Measurements from ENCODE around the gene BMPR2. TPM values are rescaled to one million over a fixed set of nuclear protein-coding genes. Genes with fewer than 3 reads are reported as not detected.
A peak's percentile ranks its signal among the peaks of the same experiment; 100 is the strongest.

Gene BMPR2
- total RNA-seq, 1 donor from 2014 or later, result 17.5 TPM

DNA sequence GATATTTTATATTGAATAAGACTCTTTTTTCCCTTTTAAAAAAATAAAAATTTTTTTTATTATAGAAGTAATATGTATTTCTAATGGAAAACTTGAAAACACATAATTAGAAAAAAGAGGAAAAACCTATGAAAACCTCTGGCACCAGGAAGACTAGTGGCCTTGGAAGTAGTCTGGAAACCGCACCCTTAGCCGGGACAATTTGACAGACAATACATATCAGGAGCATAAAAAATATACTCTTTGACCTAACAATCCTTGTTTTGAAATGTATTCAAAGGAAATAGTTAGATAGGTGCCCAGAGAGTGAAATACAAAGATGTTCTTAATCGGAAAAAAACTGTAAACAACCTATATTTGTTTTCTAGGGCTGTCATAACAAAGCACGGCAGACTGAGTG, 223.8 kb downstream of the BMPR2 start:
- TF ChIP-seq, protein P1, sequence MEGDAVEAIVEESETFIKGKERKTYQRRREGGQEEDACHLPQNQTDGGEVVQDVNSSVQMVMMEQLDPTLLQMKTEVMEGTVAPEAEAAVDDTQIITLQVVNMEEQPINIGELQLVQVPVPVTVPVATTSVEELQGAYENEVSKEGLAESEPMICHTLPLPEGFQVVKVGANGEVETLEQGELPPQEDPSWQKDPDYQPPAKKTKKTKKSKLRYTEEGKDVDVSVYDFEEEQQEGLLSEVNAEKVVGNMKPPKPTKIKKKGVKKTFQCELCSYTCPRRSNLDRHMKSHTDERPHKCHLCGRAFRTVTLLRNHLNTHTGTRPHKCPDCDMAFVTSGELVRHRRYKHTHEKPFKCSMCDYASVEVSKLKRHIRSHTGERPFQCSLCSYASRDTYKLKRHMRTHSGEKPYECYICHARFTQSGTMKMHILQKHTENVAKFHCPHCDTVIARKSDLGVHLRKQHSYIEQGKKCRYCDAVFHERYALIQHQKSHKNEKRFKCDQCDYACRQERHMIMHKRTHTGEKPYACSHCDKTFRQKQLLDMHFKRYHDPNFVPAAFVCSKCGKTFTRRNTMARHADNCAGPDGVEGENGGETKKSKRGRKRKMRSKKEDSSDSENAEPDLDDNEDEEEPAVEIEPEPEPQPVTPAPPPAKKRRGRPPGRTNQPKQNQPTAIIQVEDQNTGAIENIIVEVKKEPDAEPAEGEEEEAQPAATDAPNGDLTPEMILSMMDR (conservative IDR thresholded peaks at IDR 0.05), result no peak
- Mint-ChIP-seq H3K4me1 (no peaks in the 10 kb centered on the region), H3K9me3 (no peaks in the 10 kb centered on the region), H3K4me3 (no peak overlapping the region), H3K27ac (ENCODE audit: unreplicated experiment) (no peak overlapping the region), H3K27me3 (ENCODE audit: low read depth) (no peaks in the 10 kb centered on the region), H3K36me3 (ENCODE audit: low read depth) (no peaks in the 10 kb centered on the region)
- DNase-seq (ENCODE audit: low read depth, low spot score), result no peak

DNA sequence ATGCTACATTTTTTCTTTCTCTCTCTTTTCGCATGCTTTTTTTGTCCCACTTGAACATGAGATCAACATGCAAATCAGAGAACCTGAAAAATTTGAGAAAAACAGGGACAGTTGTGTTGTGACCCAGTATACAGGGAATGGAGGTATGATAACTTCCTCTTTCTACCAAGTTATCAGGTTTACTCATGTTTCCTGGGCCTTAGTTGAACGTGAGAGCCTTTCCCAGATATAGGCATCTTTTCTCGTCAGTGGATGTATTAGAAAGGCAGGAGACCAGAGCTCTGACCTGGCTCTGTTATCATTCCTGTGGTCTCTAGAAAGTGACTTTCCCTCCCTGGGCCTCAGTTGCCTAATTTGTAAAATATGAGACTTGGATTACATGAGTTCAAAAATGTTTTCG, 228.6 kb downstream of the BMPR2 start:
- peaks cover 7% of the 10 kb centered on the region for H3K4me1 Mint-ChIP-seq
- H3K4me3 Mint-ChIP-seq, result no peak overlapping the region
- no peak for DNase-seq (ENCODE audit: low read depth, low spot score)
- no peaks in the 10 kb centered on the region for H3K36me3 Mint-ChIP-seq (ENCODE audit: low read depth)
- no peaks in the 10 kb centered on the region for H3K27me3 Mint-ChIP-seq (ENCODE audit: low read depth)
- TF ChIP-seq, protein P1 (conservative IDR thresholded peaks at IDR 0.05), result no peak
- no peak overlapping the region for H3K27ac Mint-ChIP-seq (ENCODE audit: unreplicated experiment)
- no peaks in the 10 kb centered on the region for H3K9me3 Mint-ChIP-seq

DNA sequence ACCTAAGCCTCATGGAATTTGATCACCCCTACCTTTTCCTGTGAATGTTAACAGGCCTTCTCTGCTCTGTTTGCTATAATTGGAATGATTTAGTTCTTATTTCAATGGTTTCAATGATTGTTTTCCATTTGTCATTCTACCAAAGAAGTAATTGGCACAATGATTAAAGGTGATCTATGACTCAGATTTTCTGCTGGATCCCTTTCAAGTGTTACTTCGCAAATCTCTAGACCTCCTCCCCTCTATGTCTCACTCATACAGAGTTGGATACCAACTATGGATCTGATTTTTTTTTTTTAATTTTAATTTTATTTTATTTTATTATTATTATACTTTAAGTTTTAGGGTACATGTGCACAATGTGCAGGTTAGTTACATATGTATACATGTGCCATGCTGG, 229.0 kb downstream of the BMPR2 start:
- Mint-ChIP-seq H3K27me3 (ENCODE audit: low read depth) (no peaks in the 10 kb centered on the region), H3K27ac (ENCODE audit: unreplicated experiment) (no peak overlapping the region), H3K9me3 (no peaks in the 10 kb centered on the region), H3K4me1 (peaks cover 12% of the 10 kb centered on the region), H3K4me3 (no peak overlapping the region), H3K36me3 (ENCODE audit: low read depth) (no peaks in the 10 kb centered on the region)
- DNase-seq (ENCODE audit: low read depth, low spot score), result no peak
- TF ChIP-seq, protein P1 (conservative IDR thresholded peaks at IDR 0.05), result no peak

DNA sequence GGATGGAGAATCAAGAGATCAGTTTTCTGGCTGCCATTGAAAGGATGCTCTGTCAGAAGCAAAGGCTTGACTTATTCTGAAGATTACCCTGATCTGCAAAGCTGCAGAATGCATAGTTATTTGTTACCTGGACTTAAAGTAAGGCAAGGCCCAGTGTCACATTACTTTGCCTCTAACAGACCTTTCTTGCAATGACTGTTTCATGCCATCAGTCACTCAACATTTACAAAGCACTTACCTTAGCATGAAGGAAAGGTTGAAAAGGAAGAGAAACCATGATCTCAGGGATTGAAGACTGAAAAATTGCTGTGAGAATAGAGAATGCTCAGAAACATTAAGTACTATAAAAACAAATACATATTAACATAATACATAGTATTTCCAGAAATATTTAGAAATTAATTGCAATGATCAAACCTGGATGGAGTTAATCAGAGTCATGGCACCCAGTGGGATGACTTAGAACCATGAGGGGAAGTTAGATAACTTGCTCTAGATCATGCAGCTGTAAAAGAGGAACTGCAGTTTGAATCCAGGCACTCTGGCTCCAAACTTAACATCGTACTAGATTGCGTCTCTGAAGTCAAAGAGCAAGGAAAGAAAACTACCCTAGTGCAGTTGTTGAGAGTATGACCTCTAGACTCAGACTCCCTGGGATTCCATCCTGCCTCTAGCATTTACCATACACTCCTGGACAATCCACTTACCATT, 232.2 kb downstream of the BMPR2 start:
- no peak for DNase-seq (ENCODE audit: low read depth, low spot score)
- Mint-ChIP-seq H3K27me3 (ENCODE audit: low read depth) (no peaks in the 10 kb centered on the region), H3K4me3 (no peak overlapping the region), H3K36me3 (ENCODE audit: low read depth) (no peaks in the 10 kb centered on the region), H3K27ac (ENCODE audit: unreplicated experiment) (no peak overlapping the region), H3K9me3 (peaks cover 2% of the 10 kb centered on the region), H3K4me1 (peaks cover 18% of the 10 kb centered on the region)
- TF ChIP-seq, protein P1 (conservative IDR thresholded peaks at IDR 0.05), result no peak

DNA sequence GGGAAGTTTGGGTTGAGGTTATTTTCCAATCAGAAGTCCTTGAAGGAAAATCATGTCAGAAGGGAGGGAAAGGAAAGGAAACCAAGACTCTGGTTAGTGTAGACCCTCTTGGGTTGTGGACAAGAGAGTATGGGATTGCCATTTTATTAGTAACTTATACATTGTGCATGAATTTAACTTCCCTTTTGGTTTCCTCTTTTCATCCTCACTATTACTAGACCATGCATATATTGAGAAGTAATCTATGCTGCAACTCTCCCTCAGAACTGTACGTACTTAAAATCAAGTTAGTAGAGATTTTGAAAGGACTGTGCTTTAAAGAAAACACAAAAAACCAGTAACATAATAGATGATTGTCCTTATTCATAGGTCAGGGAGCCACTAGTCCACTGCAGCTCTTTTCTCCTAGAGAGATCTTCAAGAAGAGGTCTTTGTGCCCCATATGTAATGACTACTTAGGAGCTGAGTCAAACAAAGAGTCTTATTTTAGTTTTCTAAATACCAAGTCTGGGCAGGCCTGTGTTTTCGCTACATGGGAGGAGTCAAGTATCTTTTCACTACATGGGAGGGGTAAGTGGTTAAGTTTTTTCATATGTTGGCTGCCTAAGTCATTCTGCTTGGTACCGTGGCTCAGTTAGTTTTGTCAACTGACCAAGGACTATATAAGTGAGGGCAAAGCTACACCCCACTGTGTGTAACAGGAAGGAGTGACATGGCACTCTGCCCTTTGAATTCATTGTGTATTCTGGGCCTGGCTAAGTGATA, 233.4 kb downstream of the BMPR2 start:
- no peak for DNase-seq (ENCODE audit: low read depth, low spot score)
- no peaks in the 10 kb centered on the region for H3K36me3 Mint-ChIP-seq (ENCODE audit: low read depth)
- peaks cover 18% of the 10 kb centered on the region for H3K4me1 Mint-ChIP-seq
- H3K4me3 Mint-ChIP-seq, result peak overlapping the region; percentile 24
- peaks cover 2% of the 10 kb centered on the region for H3K9me3 Mint-ChIP-seq
- peak overlapping the region; percentile 1 for H3K27ac Mint-ChIP-seq (ENCODE audit: unreplicated experiment)
- TF ChIP-seq, protein P1 (conservative IDR thresholded peaks at IDR 0.05), result no peak
- no peaks in the 10 kb centered on the region for H3K27me3 Mint-ChIP-seq (ENCODE audit: low read depth)

Data from neural crest cell (in vitro differentiated cells).